Lower leg skin (tissue), 4 donors: ENCODE results near the gene PPM1L. TPM values are rescaled to one million over a fixed set of nuclear protein-coding genes. Genes with fewer than 3 reads are reported as not detected.
"Not testable (repeated sequence)": the region's sequence is repeated elsewhere in the genome, so short reads cannot be mapped to it uniquely, and the experiment has no call there.

ENCODE experiments used
- DNase-seq, 2 donors: peaks; one replicate each; pipeline ENCODE4 v3.0.0-alpha.2; 2019; ENCODE audit warnings: low spot score in 2 of 2
- H3K4me3 ChIP-seq: fragments of 200-600 bp; sonication (generic); 2 replicates; pipeline ENCODE4 v1.5.1; 2017; ENCODE audit warnings: mild to moderate bottlenecking, low read depth; ENCODE audit not compliant: poor library complexity, severe bottlenecking
- CTCF ChIP-seq, 3 donors: fragments of 450-650 bp; IDR thresholded peaks; one replicate each; pipeline ENCODE4 v1.5.1; 2016; ENCODE audit warnings: antibody characterized with exemption in 3 of 3, mild to moderate bottlenecking in 3 of 3, moderate library complexity in 2 of 3
- POLR2A ChIP-seq, 2 donors: fragments of 450-650 bp; IDR thresholded peaks; one replicate each; pipeline ENCODE4 v1.6.1; 2016 to 2017; ENCODE audit warnings: antibody characterized with exemption in 2 of 2, mild to moderate bottlenecking in 1 of 2, moderate library complexity in 1 of 2
- WGBS, 2 donors: methylation state at CpG; one replicate each; pipeline ENCODE4 v1.1.5; 2018; 5-methylcytosine and 5-hydroxymethylcytosine counted together
- intact Hi-C: fragments of 100-400 bp; cut with DNase I; formaldehyde crosslinking; loops from one replicate; pipeline ENCODE4 v1.15.0; 2023; ENCODE audit warnings: low total_unique reads
- total RNA-seq, 4 donors: library from RNA; depleted of rRNA; stranded (reverse); fragments of >200 nt; gene quantifications; one replicate each; pipeline ENCODE4 v1.1.0, GENCODE V29; 2016

PPM1L gene
- total RNA-seq, 4 donors from 2014 or later = 34.9 to 46.5 (median 40.7) TPM

- WGBS, 2 donors = 92 to 96% methylated on average over 3 of the region's 3 CpGs
- TF ChIP-seq CTCF (IDR thresholded peaks at IDR 0.05) (no peak), POLR2A (IDR thresholded peaks at IDR 0.05) (no peak)
- DNase-seq = peak in 1 of 2 donors; percentile 24
- intact Hi-C loops = no loop called here
- H3K4me3 ChIP-seq = no peak overlapping the region
Measured at GRCh38 chr3:160981217-160981938, 225.3 kb downstream of the PPM1L start.

GRCh38 chr3:160982491-160982890 is 226.5 kb downstream of the PPM1L start:
- WGBS, 2 donors = 47 to 50% methylated on average over 1 of the region's 1 CpG
- TF ChIP-seq POLR2A (IDR thresholded peaks at IDR 0.05) (no peak), CTCF (IDR thresholded peaks at IDR 0.05) (no peak)
- no peak overlapping the region for H3K4me3 ChIP-seq
- intact Hi-C loops = no loop called here
- DNase-seq = no peak

GRCh38 chr3:160983900-160984299 is 227.9 kb downstream of the PPM1L start:
- intact Hi-C loops, H3K4me3 ChIP-seq, DNase-seq: not testable (repeated sequence)
- 70 to 75% methylated on average over 6 of the region's 6 CpGs for WGBS, 2 donors

- intact Hi-C loops = no loop called here
- TF ChIP-seq CTCF (IDR thresholded peaks at IDR 0.05) (no peak), POLR2A (IDR thresholded peaks at IDR 0.05) (no peak)
- DNase-seq = no peak
- 36 to 37% methylated on average over 2 of the region's 2 CpGs for WGBS, 2 donors
- H3K4me3 ChIP-seq = no peak overlapping the region
Measured at GRCh38 chr3:160986069-160986468, 230.0 kb downstream of the PPM1L start.

- no peak overlapping the region for H3K4me3 ChIP-seq
- WGBS, 2 donors = 79 to 91% methylated on average over 4 of the region's 4 CpGs
- DNase-seq = no peak
- intact Hi-C loops = no loop called here
- TF ChIP-seq POLR2A (IDR thresholded peaks at IDR 0.05) (no peak), CTCF (IDR thresholded peaks at IDR 0.05) (no peak)
Measured at GRCh38 chr3:160987982-160988964, 232.2 kb downstream of the PPM1L start.

- H3K4me3 ChIP-seq = no peak overlapping the region
- intact Hi-C loops = no loop called here
- TF ChIP-seq POLR2A (IDR thresholded peaks at IDR 0.05) (no peak), CTCF (IDR thresholded peaks at IDR 0.05) (no peak)
- 86 to 89% methylated on average over 2 of the region's 2 CpGs for WGBS, 2 donors
- DNase-seq = no peak
Measured at GRCh38 chr3:160990446-160990845, 234.4 kb downstream of the PPM1L start.
